Forelimb muscle (tissue), 1 donor: ENCODE data around the gene M6PR. TPM values are rescaled to one million over a fixed set of nuclear protein-coding genes. Genes with fewer than 3 reads are reported as not detected.
"Not testable (repeated sequence)": the region's sequence is repeated elsewhere in the genome, so short reads cannot be mapped to it uniquely, and the experiment has no call there.

ENCODE experiments used
- DNase-seq: peaks from one replicate; pipeline ENCODE4 v3.0.0-alpha.2; 2013; ENCODE audit warnings: low read depth
- polyA plus RNA-seq: library from polyadenylated mRNA; unstranded; fragments of 120-200 nt; gene quantifications from one replicate; pipeline ENCODE4 v1.2.1, GENCODE V29; 2013; ENCODE audit not compliant: insufficient read length

M6PR gene
- polyA plus RNA-seq, 1 donor, result 112 TPM

- DNase-seq, result no peak
These were observed 1.4 kb upstream of the M6PR start for GRCh38 chr12:8950702-8951478.

DNA sequence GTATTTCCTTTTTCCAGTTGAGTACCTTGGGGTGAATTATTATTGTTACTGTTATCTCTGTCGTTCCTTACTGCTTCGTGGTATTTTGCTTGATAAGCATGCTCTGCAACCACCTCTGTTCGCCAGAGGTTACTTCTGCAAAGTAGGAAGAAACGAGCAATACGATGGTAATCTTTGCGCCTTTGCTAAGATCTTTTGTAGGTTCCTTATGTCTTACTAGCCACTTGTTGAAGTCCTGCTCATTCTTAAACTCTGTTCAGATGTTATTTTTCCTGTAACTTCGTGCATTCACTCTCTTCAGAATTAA lies 729 bp upstream of the M6PR start:
- DNase-seq, result no peak

- DNase-seq, result no peak
These were observed 624 bp downstream of the M6PR start for GRCh38 chr12:8948701-8949341.

DNA sequence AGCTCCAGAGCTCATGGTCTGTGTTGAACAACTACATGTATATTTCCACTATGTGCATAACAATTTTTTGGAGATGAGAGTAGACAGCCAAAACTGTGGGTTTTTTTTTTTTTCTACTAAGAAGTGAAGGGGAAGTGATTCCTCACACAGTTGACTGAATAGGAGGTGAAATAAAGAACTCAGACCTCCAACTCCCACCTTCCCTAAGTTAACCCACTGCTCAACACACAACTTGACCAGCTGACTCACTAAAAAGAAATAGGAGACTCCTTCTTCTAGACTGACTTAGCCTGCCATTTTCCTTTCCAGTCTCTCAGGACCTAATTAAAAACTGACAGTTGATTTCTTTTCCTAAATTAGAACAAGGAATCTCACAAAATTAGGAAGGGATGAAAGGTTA lies 1.7 kb downstream of the M6PR start:
- DNase-seq, result no peak

DNA sequence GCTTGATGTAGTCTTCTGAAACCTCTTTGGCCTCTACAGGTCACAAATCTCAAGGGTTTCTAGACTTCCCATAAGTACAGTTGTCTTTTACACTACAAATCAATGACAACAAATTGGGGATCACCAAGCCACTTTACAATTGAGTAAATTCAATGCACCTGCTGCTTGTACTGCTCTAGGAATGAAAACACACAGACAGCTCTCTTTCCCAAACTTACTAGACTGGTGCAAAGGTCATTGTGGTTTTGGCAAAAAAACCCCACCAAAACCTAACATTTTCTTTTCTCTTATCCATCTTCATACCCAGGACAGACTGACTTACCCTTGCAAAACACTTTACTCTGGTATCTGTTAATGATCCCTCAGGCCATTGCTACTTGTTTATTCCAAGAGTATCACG lies 2.7 kb downstream of the M6PR start:
- DNase-seq, result no peak

GRCh38 chr12:8943565-8944186 lies 5.8 kb downstream of the M6PR start:
- DNase-seq, result no peak

GRCh38 chr12:8941691-8942478 lies 7.6 kb downstream of the M6PR start:
- DNase-seq, result no peak

DNA sequence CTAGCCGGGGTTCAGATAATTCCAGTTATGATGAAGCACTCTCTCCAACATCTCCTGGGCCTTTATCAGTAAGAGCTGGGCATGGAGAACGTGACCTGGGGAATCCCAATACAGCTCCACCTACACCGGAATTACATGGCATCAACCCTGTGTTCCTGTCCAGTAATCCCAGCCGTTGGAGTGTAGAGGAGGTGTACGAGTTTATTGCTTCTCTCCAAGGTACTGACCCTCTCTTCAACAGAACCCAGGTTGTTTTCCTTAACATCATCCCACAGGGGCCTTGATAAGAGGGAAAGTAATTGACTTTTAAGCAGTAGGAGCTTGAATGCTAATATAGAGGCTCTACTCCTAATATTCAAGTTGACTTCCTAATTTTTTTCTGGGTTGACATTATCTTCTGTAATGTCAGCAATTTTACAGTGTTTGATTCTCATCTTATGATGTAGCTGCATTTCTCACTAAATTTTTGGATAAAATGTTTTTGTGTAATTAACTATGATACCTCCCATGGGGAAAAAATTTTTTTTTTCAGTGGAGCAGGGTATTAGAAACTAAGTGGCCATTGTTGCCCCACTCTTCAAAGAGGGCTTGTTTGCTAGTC lies 11.5 kb downstream of the M6PR start:
- not testable (repeated sequence) for DNase-seq

GRCh38 chr12:8936735-8937134 lies 12.7 kb downstream of the M6PR start:
- DNase-seq, result no peak

GRCh38 chr12:8934080-8934479 lies 15.4 kb downstream of the M6PR start:
- DNase-seq, result not testable (repeated sequence)

DNA sequence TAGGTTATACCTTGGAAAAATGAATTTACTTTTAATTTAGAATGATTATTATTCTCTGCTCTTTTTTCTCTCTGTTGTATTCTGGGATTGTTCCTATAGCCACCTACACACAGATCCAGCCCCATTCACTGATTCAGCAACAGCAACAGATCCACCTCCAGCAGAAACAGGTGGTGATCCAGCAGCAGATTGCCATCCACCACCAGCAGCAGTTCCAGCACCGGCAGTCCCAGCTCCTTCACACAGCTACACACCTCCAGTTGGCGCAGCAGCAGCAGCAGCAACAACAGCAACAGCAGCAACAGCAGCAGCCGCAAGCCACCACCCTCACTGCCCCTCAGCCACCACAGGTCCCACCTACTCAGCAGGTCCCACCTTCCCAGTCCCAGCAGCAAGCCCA lies 17.0 kb downstream of the M6PR start:
- DNase-seq, result not testable (repeated sequence)

- DNase-seq, result not testable (repeated sequence)
These were observed 18.7 kb downstream of the M6PR start for GRCh38 chr12:8930655-8931323.

GRCh38 chr12:8922544-8922943 lies 26.9 kb downstream of the M6PR start:
- DNase-seq, result no peak

GRCh38 chr12:8919643-8920042 lies 29.8 kb downstream of the M6PR start:
- not testable (repeated sequence) for DNase-seq

DNA sequence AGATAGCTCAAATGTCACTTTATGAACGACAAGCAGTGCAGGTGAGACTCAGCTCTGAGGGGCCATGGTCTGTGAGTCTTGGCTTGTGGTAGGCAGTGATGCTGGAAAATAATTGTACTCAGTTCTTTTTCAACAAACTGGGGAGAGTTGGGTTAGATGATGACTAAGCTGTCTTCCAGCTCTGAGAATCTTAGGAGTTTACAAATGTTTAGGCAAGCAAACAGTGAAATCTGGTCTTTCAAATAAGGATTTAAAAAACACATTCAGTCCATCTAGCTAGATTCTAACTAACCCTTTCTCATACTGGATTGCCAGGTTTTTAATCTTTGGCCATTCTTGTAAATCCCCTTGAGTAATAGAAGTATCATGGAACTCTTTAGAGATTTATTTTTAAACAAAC lies 31.7 kb downstream of the M6PR start:
- no peak for DNase-seq

DNA sequence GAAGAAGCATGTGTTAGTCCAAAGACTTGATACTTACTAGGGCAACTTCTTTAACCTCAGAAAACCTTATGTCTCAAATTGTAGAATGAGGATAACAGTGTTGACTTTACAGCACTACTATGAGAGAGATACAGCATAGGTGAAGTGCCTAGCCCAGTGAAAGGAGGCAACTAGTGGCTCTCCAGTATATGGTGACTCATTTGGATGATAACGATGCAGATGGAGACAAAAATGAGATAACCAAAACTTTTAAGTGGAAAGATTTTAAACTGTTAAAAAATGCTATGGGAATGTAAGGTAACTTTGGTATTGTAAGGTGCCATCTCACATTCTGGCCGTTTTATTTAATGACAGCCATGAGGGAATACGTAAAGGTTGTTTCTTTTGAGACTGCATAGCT lies 32.4 kb downstream of the M6PR start:
- no peak for DNase-seq

DNA sequence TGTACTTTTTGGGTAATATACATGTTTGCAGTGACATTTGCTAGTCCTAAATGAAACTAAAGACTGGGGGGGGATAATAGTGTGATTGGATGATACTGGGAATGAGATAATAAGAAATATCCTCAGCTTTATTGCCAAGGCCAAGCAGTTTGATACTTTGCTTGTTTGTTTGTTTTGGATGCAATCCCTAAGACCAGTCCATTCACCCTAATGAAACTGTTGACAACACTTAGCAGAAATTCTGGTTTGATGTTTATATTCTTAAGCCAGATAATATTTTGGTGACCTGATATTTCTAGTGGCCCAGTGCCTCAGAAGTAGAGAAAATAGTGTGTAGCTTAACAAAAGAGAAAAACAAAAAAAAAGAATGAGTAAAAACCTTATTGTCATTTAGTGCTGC lies 33.3 kb downstream of the M6PR start:
- DNase-seq, result no peak

DNA sequence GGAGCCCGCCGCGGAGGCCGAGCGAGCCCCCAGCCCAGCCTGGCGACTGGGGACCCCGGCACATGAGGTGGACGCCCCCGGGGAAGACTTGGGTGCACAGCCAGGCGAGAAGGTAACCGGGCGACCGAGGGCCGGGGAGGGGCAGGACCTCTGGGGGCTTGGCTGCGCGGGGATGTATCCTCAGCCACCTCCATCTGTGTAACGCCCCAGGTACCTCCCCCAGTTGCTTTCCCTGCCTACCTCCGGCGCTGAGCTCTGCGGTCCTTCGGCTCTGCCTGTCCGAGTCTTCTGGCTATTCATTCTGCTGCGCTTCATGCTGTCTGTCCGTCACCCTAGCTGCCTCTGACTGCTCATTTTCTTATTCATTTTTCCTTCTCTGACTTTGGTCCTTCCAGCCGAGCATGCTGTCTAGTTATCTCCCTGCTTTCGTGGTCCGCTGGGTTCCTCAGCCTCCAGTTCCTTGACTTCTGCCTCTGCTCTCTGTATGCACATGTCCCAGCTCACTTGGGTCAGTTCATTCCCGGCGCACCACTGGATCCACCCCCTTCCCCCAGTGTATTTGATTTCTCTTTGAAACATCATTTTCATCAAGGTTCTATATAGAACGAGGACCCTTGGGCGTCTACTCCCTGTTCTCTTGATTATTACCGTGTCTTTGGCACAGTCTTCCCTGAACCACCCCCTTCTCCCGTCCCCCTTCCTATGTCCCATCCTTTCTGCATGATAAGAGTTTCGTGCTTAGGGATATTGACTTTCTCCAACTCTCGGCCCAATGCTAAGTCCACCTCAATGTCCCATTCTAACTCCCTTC lies 34.5 kb downstream of the M6PR start:
- DNase-seq, result no peak

DNA sequence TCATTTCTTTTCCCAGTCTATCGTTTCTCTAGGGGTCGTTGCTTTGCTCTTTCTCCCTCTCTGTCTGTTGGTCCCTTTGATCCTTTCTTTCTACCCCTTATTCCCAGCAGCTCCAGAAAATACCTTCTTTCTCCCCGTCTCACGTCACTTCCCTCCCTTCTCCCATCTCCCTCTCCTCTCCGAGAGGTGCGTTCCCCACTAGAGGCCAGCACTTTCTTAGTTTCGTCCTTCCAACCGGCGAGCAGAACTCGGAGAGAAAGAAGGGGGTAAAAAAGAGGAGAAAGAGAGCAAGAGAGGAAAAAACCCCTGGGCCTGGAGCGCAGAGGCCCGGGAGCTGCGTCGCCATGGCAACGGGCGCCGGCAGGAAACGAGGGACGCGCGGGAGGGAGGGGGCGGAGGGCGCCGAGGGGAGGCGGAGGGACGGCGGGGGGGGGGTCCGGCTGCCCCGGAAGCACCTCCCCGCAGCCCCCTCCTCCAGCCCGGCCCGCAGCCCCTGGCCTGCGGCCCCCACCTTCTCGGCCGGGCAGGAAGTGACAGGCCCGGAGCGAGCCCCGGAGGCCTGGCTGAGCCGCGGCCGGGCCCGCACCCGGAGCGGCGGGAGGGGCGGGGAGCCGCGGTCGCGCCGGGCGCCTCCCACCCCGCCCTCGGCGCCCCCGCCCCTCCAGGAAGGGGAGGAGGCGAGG lies 35.3 kb downstream of the M6PR start, which contains the start of gene PHC1:
TSS of gene PHC1 (plus strand) at position 477 of the 683 bp plus-strand sequence. CDS start 3,169 bp downstream, outside the sequence.
- peak; percentile 52 for DNase-seq

- no peak for DNase-seq
These were observed 35.8 kb downstream of the M6PR start for GRCh38 chr12:8913702-8914032.
